Fibroblast of lung (primary cell): ENCODE measurements around the gene VAMP2. TPM values are rescaled to one million over a fixed set of nuclear protein-coding genes. Genes with fewer than 3 reads are reported as not detected.

Experiments
- DNase-seq, 2 donors: peaks; one replicate each; pipeline versions ENCODE4 v3.0.0 to v3.0.0-alpha.2; 2010; ENCODE audit warnings: low read depth in 2 of 2
- H2AFZ ChIP-seq: 2 replicates; pipeline ENCODE4 v1.5.1; 2012; ENCODE audit warnings: low read length, control low read depth, inconsistent platforms
- H3K27ac ChIP-seq: 2 replicates; pipeline ENCODE4 v1.5.1; 2011; ENCODE audit warnings: low read length, control low read depth; ENCODE audit not compliant: insufficient read depth
- H3K27me3 ChIP-seq: 2 replicates; pipeline ENCODE4 v1.5.1; 2011; ENCODE audit warnings: mild to moderate bottlenecking, low read length; ENCODE audit not compliant: control insufficient read depth, insufficient read depth
- H3K36me3 ChIP-seq: 2 replicates; pipeline ENCODE4 v1.5.1; 2011; ENCODE audit warnings: low read length; ENCODE audit not compliant: control insufficient read depth, insufficient read depth
- H3K4me1 ChIP-seq: 2 replicates; pipeline ENCODE4 v1.5.1; 2011; ENCODE audit warnings: low read length; ENCODE audit not compliant: control insufficient read depth, insufficient read depth; ENCODE audit errors: extremely low read depth
- H3K4me2 ChIP-seq: 2 replicates; pipeline ENCODE4 v1.5.1; 2011; ENCODE audit warnings: low read length, control low read depth; ENCODE audit not compliant: insufficient read depth; ENCODE audit errors: extremely low read depth
- H3K4me3 ChIP-seq, 4 experiments: fragments of 200-600 bp in 1 of 4; sonication (generic) in 1 of 4; replicated peaks in 1 of 4; 2 replicates each; pipeline ENCODE4 v1.5.1; 2011 to 2016; ENCODE audit warnings: low read length in 4 of 4, low read depth in 3 of 4, mild to moderate bottlenecking in 3 of 4, control low read depth in 2 of 4, inconsistent platforms in 1 of 4, mixed read lengths in 1 of 4; ENCODE audit not compliant: insufficient read depth in 1 of 4; ENCODE audit errors: control extremely low read depth in 1 of 4
- H3K79me2 ChIP-seq: 2 replicates; pipeline ENCODE4 v1.5.1; 2012; ENCODE audit warnings: mild to moderate bottlenecking, low read length, inconsistent platforms; ENCODE audit not compliant: control insufficient read depth, insufficient read depth
- H3K9ac ChIP-seq: 2 replicates; pipeline ENCODE4 v1.5.1; 2011; ENCODE audit warnings: mild to moderate bottlenecking, low read length, control low read depth; ENCODE audit not compliant: insufficient read depth
- H3K9me3 ChIP-seq: 2 replicates; pipeline ENCODE4 v1.5.1; 2012; ENCODE audit warnings: low read depth, low read length; ENCODE audit not compliant: control insufficient read depth, insufficient read depth
- H4K20me1 ChIP-seq: 2 replicates; pipeline ENCODE4 v1.5.1; 2011; ENCODE audit warnings: low read length; ENCODE audit not compliant: control insufficient read depth, insufficient read depth; ENCODE audit errors: extremely low read depth
- EZH2 ChIP-seq: IDR thresholded peaks from 2 replicates; pipeline ENCODE4 v1.5.1; 2012; ENCODE audit warnings: low read length, control low read depth, mild to moderate bottlenecking; ENCODE audit errors: missing control alignments
- polyA plus RNA-seq, 2 donors: library from polyadenylated mRNA; depleted of rRNA in 1 of 2; stranded (reverse) in 1 of 2; unstranded in 1 of 2; fragments of >200 nt; gene quantifications; 2 replicates each; pipeline ENCODE4 v1.2.1, GENCODE V29; 2011 to 2012; ENCODE audit warnings: missing spikeins in 1 of 2
- total RNA-seq: library from RNA; depleted of rRNA; stranded (reverse); fragments of >200 nt; gene quantifications from 2 replicates; pipeline ENCODE4 v1.2.1, GENCODE V29; 2014
- TF ChIP-seq, protein P1 (sequence below), 2 donors: IDR thresholded peaks in 1 of 2; conservative IDR thresholded peaks in 1 of 2; 1 replicate in 1 of 2; 2 replicates in 1 of 2; pipeline ENCODE4 v1.5.1; 2011 to 2012; ENCODE audit warnings: low read length in 2 of 2, control low read depth in 1 of 2, inconsistent platforms in 1 of 2, low read depth in 1 of 2, mild to moderate bottlenecking in 1 of 2

Gene VAMP2
- total and polyA plus RNA-seq, 2 donors (not counting 1 experiment from before 2014, with no cell fraction given) = 8.1 to 12.2 TPM

DNA sequence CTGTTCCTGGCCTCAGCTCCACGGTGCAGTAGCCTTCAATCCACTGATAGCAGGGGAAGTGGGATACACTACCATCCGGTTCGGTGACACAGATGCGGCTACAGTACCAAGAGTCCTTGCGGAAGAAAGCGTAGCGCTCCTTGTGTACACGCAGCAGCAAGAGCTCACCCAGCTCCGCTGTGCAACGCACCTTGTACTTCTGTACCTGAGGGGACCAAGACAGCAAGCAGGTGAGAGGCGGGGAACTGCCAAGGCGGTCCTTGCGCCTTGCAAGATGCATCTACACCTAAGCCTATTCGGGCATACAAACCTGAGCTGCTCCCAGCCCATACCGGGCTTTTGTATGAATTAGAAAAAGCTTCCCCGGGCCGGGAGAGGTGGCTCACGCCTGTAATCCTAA, 46.0 kb downstream of the VAMP2 start:
- no peak for TF ChIP-seq EZH2
- TF ChIP-seq, protein P1, sequence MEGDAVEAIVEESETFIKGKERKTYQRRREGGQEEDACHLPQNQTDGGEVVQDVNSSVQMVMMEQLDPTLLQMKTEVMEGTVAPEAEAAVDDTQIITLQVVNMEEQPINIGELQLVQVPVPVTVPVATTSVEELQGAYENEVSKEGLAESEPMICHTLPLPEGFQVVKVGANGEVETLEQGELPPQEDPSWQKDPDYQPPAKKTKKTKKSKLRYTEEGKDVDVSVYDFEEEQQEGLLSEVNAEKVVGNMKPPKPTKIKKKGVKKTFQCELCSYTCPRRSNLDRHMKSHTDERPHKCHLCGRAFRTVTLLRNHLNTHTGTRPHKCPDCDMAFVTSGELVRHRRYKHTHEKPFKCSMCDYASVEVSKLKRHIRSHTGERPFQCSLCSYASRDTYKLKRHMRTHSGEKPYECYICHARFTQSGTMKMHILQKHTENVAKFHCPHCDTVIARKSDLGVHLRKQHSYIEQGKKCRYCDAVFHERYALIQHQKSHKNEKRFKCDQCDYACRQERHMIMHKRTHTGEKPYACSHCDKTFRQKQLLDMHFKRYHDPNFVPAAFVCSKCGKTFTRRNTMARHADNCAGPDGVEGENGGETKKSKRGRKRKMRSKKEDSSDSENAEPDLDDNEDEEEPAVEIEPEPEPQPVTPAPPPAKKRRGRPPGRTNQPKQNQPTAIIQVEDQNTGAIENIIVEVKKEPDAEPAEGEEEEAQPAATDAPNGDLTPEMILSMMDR (conservative IDR thresholded peaks at IDR 0.05 in 1 of 2, IDR thresholded peaks at IDR 0.05 in 1 of 2; ENCODE audit: low read depth in 1 of 2, low read length in 2 of 2) = no peak
- H3K4me1 ChIP-seq = peaks cover 5% of the 10 kb centered on the region
- no peaks in the 10 kb centered on the region for H3K79me2 ChIP-seq
- H3K9me3 ChIP-seq = no peaks in the 10 kb centered on the region
- H3K27ac ChIP-seq = no peak overlapping the region
- no peak overlapping the region for H3K4me2 ChIP-seq
- H4K20me1 ChIP-seq = no peaks in the 10 kb centered on the region
- H3K27me3 ChIP-seq = peaks cover 39% of the 10 kb centered on the region
- no peak overlapping the region for H3K4me3 ChIP-seq
- no peak for DNase-seq
- no peak overlapping the region for H2AFZ ChIP-seq
- no peak overlapping the region for H3K9ac ChIP-seq
- H3K36me3 ChIP-seq = no peaks in the 10 kb centered on the region

DNA sequence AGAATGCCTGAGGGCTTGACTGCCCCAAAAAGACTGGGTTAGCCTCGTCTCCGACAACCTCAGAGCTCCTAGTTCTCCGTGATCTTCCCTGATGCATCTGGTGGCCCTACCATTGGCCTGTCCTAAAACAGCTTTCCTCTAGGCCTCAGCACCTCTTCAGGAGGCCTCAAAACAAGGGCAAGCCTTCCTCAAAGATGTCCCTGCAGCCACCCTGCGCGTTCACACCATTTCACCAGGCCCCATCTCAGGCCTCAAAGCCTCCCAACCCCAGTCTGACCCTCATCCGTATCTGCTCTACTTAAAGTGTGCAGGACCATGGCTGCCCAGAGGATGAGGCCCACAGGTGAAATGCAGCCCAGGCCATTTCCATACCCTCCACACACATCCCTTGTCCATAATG, 51.8 kb downstream of the VAMP2 start:
- H3K27me3 ChIP-seq = peaks cover 50% of the 10 kb centered on the region
- no peaks in the 10 kb centered on the region for H3K36me3 ChIP-seq
- H3K79me2 ChIP-seq = no peaks in the 10 kb centered on the region
- TF ChIP-seq EZH2 = no peak
- TF ChIP-seq, protein P1 (conservative IDR thresholded peaks at IDR 0.05 in 1 of 2, IDR thresholded peaks at IDR 0.05 in 1 of 2; ENCODE audit: low read depth in 1 of 2, low read length in 2 of 2) = no peak
- no peak overlapping the region for H3K27ac ChIP-seq
- no peak overlapping the region for H3K4me2 ChIP-seq
- no peaks in the 10 kb centered on the region for H3K4me1 ChIP-seq
- H4K20me1 ChIP-seq = no peaks in the 10 kb centered on the region
- DNase-seq = no peak
- no peak overlapping the region for H3K4me3 ChIP-seq
- no peaks in the 10 kb centered on the region for H3K9me3 ChIP-seq
- H2AFZ ChIP-seq = no peak overlapping the region
- no peak overlapping the region for H3K9ac ChIP-seq

DNA sequence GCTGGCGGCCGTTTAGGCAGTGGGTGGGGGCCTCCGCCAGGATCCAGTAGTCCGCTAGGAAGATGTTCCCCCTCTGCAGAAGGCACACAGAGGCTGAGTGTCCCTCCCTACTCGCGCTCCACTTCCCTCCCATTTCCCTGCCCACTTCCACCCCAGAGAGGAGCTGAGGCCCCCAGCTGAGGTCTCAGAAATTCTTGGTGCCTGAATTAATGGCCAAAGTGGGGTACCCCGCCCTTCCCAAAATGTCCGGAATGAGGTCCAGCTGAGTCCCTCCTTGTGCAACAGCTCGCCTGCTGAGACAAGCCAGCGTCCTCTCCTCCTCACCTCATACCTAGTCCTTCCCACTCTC, 52.3 kb downstream of the VAMP2 start:
- Histone ChIP-seq H3K27me3 (peaks cover 46% of the 10 kb centered on the region), H3K9ac (no peak overlapping the region), H3K27ac (no peak overlapping the region), H3K9me3 (no peaks in the 10 kb centered on the region), H4K20me1 (no peaks in the 10 kb centered on the region), H3K36me3 (no peaks in the 10 kb centered on the region), H3K4me3 (no peak overlapping the region), H2AFZ (no peak overlapping the region), H3K4me2 (no peak overlapping the region), H3K4me1 (no peaks in the 10 kb centered on the region), H3K79me2 (no peaks in the 10 kb centered on the region)
- no peak for TF ChIP-seq EZH2
- TF ChIP-seq, protein P1 (conservative IDR thresholded peaks at IDR 0.05 in 1 of 2, IDR thresholded peaks at IDR 0.05 in 1 of 2; ENCODE audit: low read depth in 1 of 2, low read length in 2 of 2) = no peak
- DNase-seq = no peak
